Thyroid gland (tissue), 4 donors: ENCODE measurements around the gene ALMS1. TPM values are rescaled to one million over a fixed set of nuclear protein-coding genes. Genes with fewer than 3 reads are reported as not detected.
"Not testable (repeated sequence)": the region's sequence is repeated elsewhere in the genome, so short reads cannot be mapped to it uniquely, and the experiment has no call there.

Experiments used
- DNase-seq, 2 donors: peaks; one replicate each; pipeline ENCODE4 v3.0.0-alpha.2; 2019
- H3K27ac ChIP-seq, 3 donors: fragments of 200-600 bp; sonication (generic); 1 replicate in 2 of 3; 2 replicates in 1 of 3; pipeline ENCODE4 v1.5.1; 2016 to 2019; ENCODE audit warnings: mild to moderate bottlenecking in 1 of 3, moderate library complexity in 1 of 3
- H3K27me3 ChIP-seq: fragments of 200-600 bp; sonication (generic); one replicate; pipeline ENCODE4 v1.5.1; 2019
- H3K36me3 ChIP-seq, 2 donors: fragments of 200-600 bp; sonication (generic); one replicate each; pipeline ENCODE4 v1.5.1; 2016 to 2019
- H3K4me1 ChIP-seq, 2 donors: fragments of 200-600 bp; sonication (generic); one replicate each; pipeline ENCODE4 v1.5.1; 2017 to 2019
- H3K4me3 ChIP-seq, 3 donors: fragments of 200-600 bp; sonication (generic); replicated peaks in 1 of 3; 1 replicate in 2 of 3; 2 replicates in 1 of 3; pipeline ENCODE4 v1.5.1; 2016; ENCODE audit warnings: mild to moderate bottlenecking in 1 of 3
- H3K9me3 ChIP-seq: fragments of 200-600 bp; sonication (generic); one replicate; pipeline ENCODE4 v1.5.1; 2017
- CTCF ChIP-seq, 6 experiments: fragments of 200-600 bp in 3 of 6; fragments of 450-650 bp in 3 of 6; sonication (generic) in 3 of 6; IDR thresholded peaks; one replicate each; pipeline ENCODE4 v1.5.1; 2016 to 2019; ENCODE audit warnings: antibody characterized with exemption in 6 of 6, mild to moderate bottlenecking in 2 of 6, inconsistent platforms in 1 of 6, moderate library complexity in 1 of 6
- POLR2A ChIP-seq, 2 donors: fragments of 450-650 bp; IDR thresholded peaks; one replicate each; pipeline ENCODE4 v1.6.1; 2017; ENCODE audit warnings: antibody characterized with exemption in 2 of 2, mild to moderate bottlenecking in 2 of 2, moderate library complexity in 1 of 2
- WGBS, 2 donors: methylation state at CpG; one replicate each; pipeline ENCODE4 v1.1.5; 2017; 5-methylcytosine and 5-hydroxymethylcytosine counted together
- intact Hi-C: fragments of 100-400 bp; cut with DNase I; formaldehyde crosslinking; loops from one replicate; pipeline ENCODE4 v1.15.1; 2023
- total RNA-seq, 4 donors: library from RNA; depleted of rRNA; stranded (reverse); fragments of >200 nt; gene quantifications; one replicate each; pipeline ENCODE4 v1.2.3, GENCODE V29; 2016

ALMS1 gene
- total RNA-seq, 4 donors from 2014 or later: 38.7 to 66.6 (median 44.4) TPM

GRCh38 chr2:73468376-73468775, 82.7 kb downstream of the ALMS1 start:
- Histone ChIP-seq H3K27ac (no peak overlapping the region), H3K27me3 (no peaks in the 10 kb centered on the region), H3K36me3 (no peaks in the 10 kb centered on the region), H3K4me3 (no peak overlapping the region), H3K4me1 (no peaks in the 10 kb centered on the region), H3K9me3 (no peaks in the 10 kb centered on the region)
- 94 to 98% methylated on average over 1 of the region's 1 CpG for WGBS, 2 donors
- DNase-seq: no peak
- no peak for TF ChIP-seq POLR2A (IDR thresholded peaks at IDR 0.05)
- TF ChIP-seq CTCF (IDR thresholded peaks at IDR 0.05): no peak
- intact Hi-C loops: no loop called here

GRCh38 chr2:73483874-73484273, 98.2 kb downstream of the ALMS1 start:
- H3K27me3 ChIP-seq, DNase-seq, H3K27ac ChIP-seq, H3K4me3 ChIP-seq, intact Hi-C loops, H3K36me3 ChIP-seq, H3K9me3 ChIP-seq, H3K4me1 ChIP-seq: not testable (repeated sequence)
- WGBS, 2 donors: no CpG with 5 or more reads among the region's 1 CpG

GRCh38 chr2:73487112-73487657, 101.5 kb downstream of the ALMS1 start:
- no peaks in the 10 kb centered on the region for H3K4me1 ChIP-seq
- DNase-seq: no peak
- H3K9me3 ChIP-seq: no peaks in the 10 kb centered on the region
- WGBS, 2 donors: 92 to 98% methylated on average over 8 of the region's 8 CpGs
- H3K4me3 ChIP-seq: no peak overlapping the region
- intact Hi-C loops: no loop called here
- H3K27ac ChIP-seq: no peak overlapping the region
- TF ChIP-seq POLR2A (IDR thresholded peaks at IDR 0.05) (no peak), CTCF (IDR thresholded peaks at IDR 0.05) (no peak)
- H3K27me3 ChIP-seq: no peaks in the 10 kb centered on the region
- H3K36me3 ChIP-seq: peaks cover 6 to 15% of the 10 kb centered on the region in 2 donors

- 100% methylated on average over 3 to 5 of the region's 7 CpGs for WGBS, 2 donors
- no peak for TF ChIP-seq POLR2A (IDR thresholded peaks at IDR 0.05)
- TF ChIP-seq CTCF (IDR thresholded peaks at IDR 0.05): no peak
- Histone ChIP-seq H3K9me3 (no peaks in the 10 kb centered on the region), H3K36me3 (peaks cover 6 to 15% of the 10 kb centered on the region in 2 donors), H3K4me1 (no peaks in the 10 kb centered on the region), H3K27me3 (no peaks in the 10 kb centered on the region), H3K4me3 (no peak overlapping the region), H3K27ac (no peak overlapping the region)
- intact Hi-C loops: no loop called here
- no peak for DNase-seq
These were observed 102.4 kb downstream of the ALMS1 start for GRCh38 chr2:73488079-73488478.

- Histone ChIP-seq H3K36me3 (peaks cover 6 to 15% of the 10 kb centered on the region in 2 donors), H3K27me3 (no peaks in the 10 kb centered on the region), H3K27ac (no peak overlapping the region), H3K4me1 (no peaks in the 10 kb centered on the region), H3K9me3 (no peaks in the 10 kb centered on the region), H3K4me3 (no peak overlapping the region)
- no peak for TF ChIP-seq POLR2A (IDR thresholded peaks at IDR 0.05)
- intact Hi-C loops: no loop called here
- DNase-seq: no peak
These were observed 103.4 kb downstream of the ALMS1 start for GRCh38 chr2:73489053-73489452.

GRCh38 chr2:73494031-73494430, 108.4 kb downstream of the ALMS1 start:
- Histone ChIP-seq H3K9me3 (no peaks in the 10 kb centered on the region), H3K4me3 (no peak overlapping the region), H3K4me1 (no peaks in the 10 kb centered on the region), H3K27me3 (no peaks in the 10 kb centered on the region), H3K36me3 (peaks cover 6 to 11% of the 10 kb centered on the region in 2 donors), H3K27ac (no peak overlapping the region)
- TF ChIP-seq POLR2A (IDR thresholded peaks at IDR 0.05) (no peak), CTCF (IDR thresholded peaks at IDR 0.05) (no peak)
- 97% methylated on average over 2 of the region's 2 CpGs for WGBS, 2 donors
- DNase-seq: no peak
- intact Hi-C loops: no loop called here
